Measurements from ENCODE around the gene AZIN2. TPM values are rescaled to one million over a fixed set of nuclear protein-coding genes. Genes with fewer than 3 reads are reported as not detected.
A peak's percentile ranks its signal among the peaks of the same experiment; 100 is the strongest.
"Not testable (repeated sequence)": the region's sequence is repeated elsewhere in the genome, so short reads cannot be mapped to it uniquely, and the experiment has no call there.

The AZIN2 gene
- total RNA-seq, 1 experiment from 2014 or later, result 2.3 TPM

DNA sequence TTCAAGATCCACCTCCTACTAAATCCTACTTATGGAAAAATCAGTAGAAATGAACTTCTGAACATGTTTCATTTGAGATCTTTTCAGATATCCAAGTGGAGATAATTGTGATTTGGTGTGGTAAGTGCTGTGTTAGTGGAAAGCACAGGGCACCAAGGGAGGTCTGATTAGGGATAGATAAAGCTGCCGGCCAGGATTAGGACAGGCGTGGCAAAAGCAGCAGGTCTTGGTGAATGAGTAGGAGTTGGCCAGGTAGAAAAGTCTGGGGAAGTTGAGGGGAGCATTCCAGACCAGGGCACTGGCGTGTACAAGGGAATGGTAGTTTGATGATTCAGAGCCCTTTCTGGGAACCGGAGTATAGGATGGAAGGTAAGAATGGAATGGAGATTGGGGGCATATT lies 47.8 kb downstream of the AZIN2 start:
- Histone ChIP-seq H3K27me3 (no peaks in the 10 kb centered on the region), H3K9me3 (no peaks in the 10 kb centered on the region), H3K36me3 (no peaks in the 10 kb centered on the region), H3K4me3 (no peak overlapping the region)
- no peak for DNase-seq

- Histone ChIP-seq H3K36me3 (no peaks in the 10 kb centered on the region), H3K27me3 (no peaks in the 10 kb centered on the region), H3K4me3 (no peak overlapping the region), H3K9me3 (no peaks in the 10 kb centered on the region)
- no peak for DNase-seq
Observed at GRCh38 chr1:33130297-33130696, 49.3 kb downstream of the AZIN2 start.

DNA sequence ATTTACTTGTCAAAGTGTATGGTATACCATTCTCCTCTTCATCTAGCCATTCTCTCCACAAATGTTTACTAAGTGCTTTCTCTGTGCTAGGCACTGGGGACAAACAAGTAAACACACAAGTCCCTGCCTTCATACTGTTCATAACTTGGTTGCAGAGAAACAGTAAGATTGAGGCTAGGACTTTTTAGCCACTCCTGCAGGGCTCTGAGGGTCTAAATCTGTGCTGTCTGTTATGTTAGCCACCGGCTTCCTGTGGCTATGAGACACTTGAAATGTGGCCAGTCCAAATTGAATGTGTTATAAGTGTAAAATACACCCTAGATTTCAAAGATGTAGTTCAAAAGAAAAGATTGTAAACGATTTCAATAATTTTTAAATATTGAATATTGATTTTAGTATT lies 50.2 kb downstream of the AZIN2 start:
- H3K36me3 ChIP-seq, result no peaks in the 10 kb centered on the region
- H3K4me3 ChIP-seq, result no peak overlapping the region
- H3K9me3 ChIP-seq, result no peaks in the 10 kb centered on the region
- no peak for DNase-seq
- H3K27me3 ChIP-seq, result no peaks in the 10 kb centered on the region

DNA sequence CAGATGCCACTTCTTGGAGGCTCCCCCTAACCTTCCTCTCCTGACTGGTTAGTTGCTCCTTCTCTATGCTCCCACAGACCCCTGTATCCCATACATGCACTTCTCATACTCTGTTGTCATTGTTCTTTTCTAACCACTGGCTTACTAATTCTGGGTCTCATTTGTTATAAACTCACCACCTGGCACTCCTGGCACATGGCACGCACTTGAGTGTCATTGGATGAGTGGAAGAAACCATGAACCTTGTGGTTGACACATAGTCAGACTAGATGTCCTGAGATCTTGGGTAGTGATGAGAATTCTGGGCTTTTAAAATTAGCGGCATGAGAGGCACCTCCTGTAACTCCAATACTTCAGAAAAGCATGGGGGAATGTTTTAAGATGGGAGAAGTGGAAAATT lies 51.6 kb downstream of the AZIN2 start:
- Histone ChIP-seq H3K4me3 (no peak overlapping the region), H3K36me3 (no peaks in the 10 kb centered on the region), H3K9me3 (no peaks in the 10 kb centered on the region), H3K27me3 (no peaks in the 10 kb centered on the region)
- DNase-seq, result no peak

DNA sequence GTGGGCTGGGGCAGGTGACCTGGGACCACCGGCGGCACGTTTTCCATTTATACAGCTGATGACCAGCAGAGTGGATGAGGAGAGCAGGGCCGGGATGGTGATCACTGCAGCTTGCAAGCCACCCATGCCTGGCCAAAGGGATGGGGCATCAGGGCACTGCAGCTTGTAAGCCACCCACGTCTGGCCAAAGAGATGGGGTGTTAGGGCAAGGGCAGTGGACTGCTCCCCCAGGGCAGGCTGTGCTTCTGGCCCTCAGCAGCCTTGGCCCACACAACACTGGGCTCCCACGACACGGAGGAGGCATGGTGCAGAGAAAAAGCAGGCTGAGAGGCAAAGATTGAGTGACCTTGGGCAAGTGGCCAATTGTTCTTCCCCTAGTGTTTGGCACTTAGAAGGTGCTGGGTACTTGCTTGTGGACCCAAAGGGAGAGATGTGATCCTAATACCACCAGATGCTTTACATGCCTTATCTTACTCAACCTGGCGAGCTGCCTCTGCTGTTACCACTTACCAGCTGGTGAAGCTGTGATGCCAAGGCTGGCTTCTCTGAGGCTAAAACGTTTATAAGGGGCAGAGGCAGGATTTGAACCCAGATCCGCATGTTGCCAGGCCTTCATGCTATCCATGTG lies 52.6 kb downstream of the AZIN2 start:
- Histone ChIP-seq H3K9me3 (no peaks in the 10 kb centered on the region), H3K27me3 (no peaks in the 10 kb centered on the region), H3K36me3 (no peaks in the 10 kb centered on the region), H3K4me3 (no peak overlapping the region)
- no peak for DNase-seq

GRCh38 chr1:33136041-33136440 lies 55.1 kb downstream of the AZIN2 start:
- H3K36me3 ChIP-seq, DNase-seq, H3K4me3 ChIP-seq, H3K27me3 ChIP-seq, H3K9me3 ChIP-seq: not testable (repeated sequence)

- no peaks in the 10 kb centered on the region for H3K27me3 ChIP-seq
- no peaks in the 10 kb centered on the region for H3K36me3 ChIP-seq
- no peak for DNase-seq
- no peaks in the 10 kb centered on the region for H3K9me3 ChIP-seq
- H3K4me3 ChIP-seq, result no peak overlapping the region
Observed at GRCh38 chr1:33137800-33138199, 56.8 kb downstream of the AZIN2 start.

DNA sequence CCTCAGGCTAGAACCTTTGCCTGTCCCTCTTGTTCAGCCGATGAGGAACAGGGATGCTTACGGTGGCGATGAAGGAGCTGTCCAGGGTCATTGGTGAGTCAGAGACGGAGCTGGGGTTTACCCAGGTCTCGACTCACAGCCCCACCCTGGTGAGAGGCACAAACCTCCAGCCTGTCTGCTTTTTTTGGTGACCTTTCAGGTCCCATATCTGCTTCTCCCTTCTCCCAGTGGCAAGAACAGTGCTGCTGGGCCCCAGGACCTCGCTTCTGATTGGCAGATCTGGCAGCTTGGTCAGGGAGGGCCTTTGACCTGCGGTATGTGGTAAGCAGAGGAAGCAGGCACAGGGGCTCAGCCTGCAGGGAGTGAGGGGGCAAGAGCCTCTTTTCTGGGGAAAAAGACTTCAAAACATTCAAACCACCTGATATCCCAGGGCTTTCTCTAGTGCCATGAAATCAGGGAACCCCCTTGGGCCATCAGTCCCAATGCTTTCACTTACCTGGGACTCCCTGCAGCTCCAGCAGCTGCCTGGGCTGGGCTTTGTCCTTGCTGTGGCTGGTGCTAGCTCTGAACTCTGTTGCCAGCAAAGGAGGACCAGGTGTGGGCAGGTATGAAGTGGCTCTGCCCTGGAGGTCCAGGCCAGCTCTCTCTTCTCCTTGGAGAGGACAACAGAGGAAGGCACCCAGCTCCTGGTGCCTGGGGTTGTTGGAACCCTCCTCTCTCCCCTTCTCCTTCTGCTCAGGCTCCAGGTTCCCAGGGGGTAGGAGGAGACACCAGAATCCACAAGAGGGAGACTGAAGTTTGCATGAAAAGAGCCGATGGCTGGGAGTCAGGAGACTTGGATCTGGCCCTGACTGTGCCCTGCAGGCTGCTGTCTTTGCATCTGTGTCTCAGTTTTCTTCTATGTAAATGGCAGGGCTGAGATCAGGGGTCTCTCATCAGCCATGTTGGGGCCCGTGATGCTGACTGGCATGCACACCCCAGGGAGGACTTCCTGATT lies 59.5 kb downstream of the AZIN2 start:
- Histone ChIP-seq H3K4me3 (no peak overlapping the region), H3K36me3 (no peaks in the 10 kb centered on the region), H3K27me3 (no peaks in the 10 kb centered on the region), H3K9me3 (no peaks in the 10 kb centered on the region)
- DNase-seq, result no peak

GRCh38 chr1:33141216-33141615 lies 60.3 kb downstream of the AZIN2 start:
- no peak overlapping the region for H3K4me3 ChIP-seq
- DNase-seq, result no peak
- H3K36me3 ChIP-seq, result no peaks in the 10 kb centered on the region
- H3K27me3 ChIP-seq, result no peaks in the 10 kb centered on the region
- H3K9me3 ChIP-seq, result no peaks in the 10 kb centered on the region

DNA sequence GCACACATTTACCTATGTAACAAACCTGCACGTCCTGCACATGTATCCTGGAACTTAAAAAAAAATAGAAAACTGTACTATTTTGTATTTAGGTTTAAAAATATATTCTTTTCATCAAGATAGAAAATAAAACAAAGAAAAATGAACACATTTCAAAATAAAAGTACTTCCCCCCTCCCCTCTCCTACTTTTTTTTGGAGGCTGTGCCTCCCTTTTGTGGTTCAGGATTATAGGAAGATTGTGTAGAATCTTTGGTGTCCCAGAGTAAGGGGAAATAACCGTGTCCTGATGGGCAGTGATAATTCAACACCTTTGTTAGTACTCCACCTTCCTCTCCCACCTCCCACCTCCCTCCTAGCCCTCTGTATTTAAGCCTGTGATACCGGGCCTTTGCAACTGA lies 60.8 kb downstream of the AZIN2 start:
- H3K27me3 ChIP-seq, result no peaks in the 10 kb centered on the region
- H3K9me3 ChIP-seq, result no peaks in the 10 kb centered on the region
- no peaks in the 10 kb centered on the region for H3K36me3 ChIP-seq
- H3K4me3 ChIP-seq, result no peak overlapping the region
- no peak for DNase-seq

DNA sequence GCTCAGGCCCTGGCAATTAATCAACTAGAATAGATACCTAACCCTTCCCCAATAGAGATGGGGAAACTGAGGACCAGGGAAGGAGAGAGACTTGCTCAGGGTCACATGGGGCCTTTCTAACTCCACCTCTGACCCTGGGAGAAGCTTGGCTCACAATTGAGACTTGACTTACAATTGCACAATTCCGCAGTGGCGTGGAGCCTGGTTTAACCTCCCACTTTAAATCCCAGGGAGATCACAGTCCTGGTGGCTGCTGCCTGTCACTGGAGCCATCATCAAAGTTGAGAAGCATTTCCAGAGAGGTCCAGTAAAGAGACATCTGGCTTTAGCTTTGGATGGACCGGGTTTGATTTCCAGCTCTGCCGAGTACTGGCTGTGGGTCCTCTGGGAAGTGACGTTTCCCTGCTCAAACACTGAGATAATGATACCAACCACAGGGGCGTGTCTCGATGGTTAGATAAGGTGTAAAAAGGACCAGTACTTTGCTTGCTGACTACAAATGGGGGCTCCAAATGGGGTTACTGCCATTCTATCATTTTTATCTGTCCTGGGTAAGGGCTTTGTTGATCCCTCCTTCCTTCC lies 61.6 kb downstream of the AZIN2 start:
- H3K9me3 ChIP-seq, result no peaks in the 10 kb centered on the region
- no peaks in the 10 kb centered on the region for H3K36me3 ChIP-seq
- no peak for DNase-seq
- H3K4me3 ChIP-seq, result no peak overlapping the region
- no peaks in the 10 kb centered on the region for H3K27me3 ChIP-seq

DNA sequence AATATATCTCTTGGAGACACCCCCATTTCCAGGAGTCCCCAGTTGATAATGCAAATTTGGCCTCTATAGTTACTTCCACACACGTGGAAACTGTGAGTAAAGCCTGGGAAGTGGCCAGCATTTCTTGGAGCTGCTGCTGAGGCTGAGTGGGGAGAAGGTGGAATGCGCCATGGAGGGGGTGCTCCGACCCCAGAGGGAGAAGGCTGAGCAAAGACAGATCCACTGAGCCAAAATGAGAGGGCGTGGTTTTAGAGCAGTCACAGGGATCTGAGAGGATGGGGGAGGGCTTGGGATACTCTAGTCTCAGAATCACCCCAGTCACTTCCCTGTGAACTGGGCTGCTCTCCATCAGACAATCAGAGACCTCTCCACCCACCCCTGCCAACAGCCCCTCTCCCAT lies 62.2 kb downstream of the AZIN2 start:
- Histone ChIP-seq H3K9me3 (no peaks in the 10 kb centered on the region), H3K27me3 (no peaks in the 10 kb centered on the region), H3K4me3 (no peak overlapping the region), H3K36me3 (no peaks in the 10 kb centered on the region)
- peak; percentile 13 for DNase-seq

DNA sequence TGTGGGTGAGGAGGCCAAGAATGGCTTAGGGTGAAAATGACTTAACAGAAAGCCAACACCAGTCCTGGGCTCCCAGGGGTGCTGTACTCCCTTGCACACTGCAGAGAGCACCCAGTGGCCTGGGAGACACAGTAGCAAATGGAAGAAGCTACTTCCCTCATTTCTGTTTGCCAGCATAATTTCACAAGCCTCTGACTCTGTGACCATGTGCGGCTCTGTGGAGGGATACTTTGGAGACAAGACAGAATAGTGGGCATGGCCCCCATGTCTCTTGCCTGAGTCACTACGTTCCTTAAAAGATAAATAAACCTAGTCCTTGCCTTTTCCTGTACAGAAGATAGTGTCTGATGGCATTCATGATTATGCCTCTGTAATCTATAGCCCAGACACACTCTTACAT lies 62.7 kb downstream of the AZIN2 start:
- H3K27me3 ChIP-seq, result no peaks in the 10 kb centered on the region
- no peaks in the 10 kb centered on the region for H3K36me3 ChIP-seq
- peak; percentile 26 for DNase-seq
- H3K9me3 ChIP-seq, result no peaks in the 10 kb centered on the region
- no peak overlapping the region for H3K4me3 ChIP-seq

- H3K4me3 ChIP-seq, result no peak overlapping the region
- H3K9me3 ChIP-seq, result no peaks in the 10 kb centered on the region
- DNase-seq, result no peak
- H3K36me3 ChIP-seq, result no peaks in the 10 kb centered on the region
- no peaks in the 10 kb centered on the region for H3K27me3 ChIP-seq
Observed at GRCh38 chr1:33146003-33146402, 65.0 kb downstream of the AZIN2 start.

DNA sequence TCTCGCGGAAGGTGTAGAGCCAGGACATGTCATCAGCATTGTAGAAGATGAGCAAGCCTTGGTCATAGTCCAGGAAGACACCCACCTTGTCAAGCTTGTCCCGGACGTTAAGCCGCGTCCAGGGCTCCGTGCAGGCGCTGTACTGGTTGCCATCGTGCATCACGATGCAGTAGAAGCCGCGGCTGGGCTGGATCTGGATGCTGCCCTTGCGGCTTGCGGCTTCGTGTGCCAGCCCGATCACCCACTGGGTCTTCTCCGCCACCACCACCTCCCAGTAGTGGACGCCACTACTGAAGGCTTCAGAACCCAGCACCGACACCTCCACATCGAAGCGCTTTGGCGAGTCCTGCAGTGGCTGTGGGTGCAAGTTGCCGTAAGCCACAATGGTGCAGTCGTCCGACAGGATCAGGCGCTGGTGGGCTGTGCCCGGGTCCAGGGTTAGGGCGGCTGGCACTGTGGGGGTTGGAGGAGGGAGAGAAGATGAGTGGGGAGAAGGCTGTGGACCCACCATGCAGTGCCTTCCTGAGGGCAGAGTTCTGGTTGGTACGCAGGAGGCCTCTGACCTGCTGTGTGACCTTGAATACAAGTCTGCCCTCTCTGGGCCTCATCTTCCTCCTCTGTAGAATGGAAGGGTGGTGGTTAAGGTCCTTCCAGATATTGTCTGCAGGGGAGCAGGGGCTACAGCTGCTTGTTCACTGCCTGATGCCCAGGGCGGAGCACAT lies 66.5 kb downstream of the AZIN2 start:
- H3K4me3 ChIP-seq, result no peak overlapping the region
- no peak for DNase-seq
- no peaks in the 10 kb centered on the region for H3K9me3 ChIP-seq
- H3K27me3 ChIP-seq, result no peaks in the 10 kb centered on the region
- no peaks in the 10 kb centered on the region for H3K36me3 ChIP-seq

GRCh38 chr1:33147997-33148314 lies 67.0 kb downstream of the AZIN2 start:
- no peak for DNase-seq
- no peaks in the 10 kb centered on the region for H3K9me3 ChIP-seq
- no peaks in the 10 kb centered on the region for H3K27me3 ChIP-seq
- H3K4me3 ChIP-seq, result no peak overlapping the region
- H3K36me3 ChIP-seq, result no peaks in the 10 kb centered on the region

DNA sequence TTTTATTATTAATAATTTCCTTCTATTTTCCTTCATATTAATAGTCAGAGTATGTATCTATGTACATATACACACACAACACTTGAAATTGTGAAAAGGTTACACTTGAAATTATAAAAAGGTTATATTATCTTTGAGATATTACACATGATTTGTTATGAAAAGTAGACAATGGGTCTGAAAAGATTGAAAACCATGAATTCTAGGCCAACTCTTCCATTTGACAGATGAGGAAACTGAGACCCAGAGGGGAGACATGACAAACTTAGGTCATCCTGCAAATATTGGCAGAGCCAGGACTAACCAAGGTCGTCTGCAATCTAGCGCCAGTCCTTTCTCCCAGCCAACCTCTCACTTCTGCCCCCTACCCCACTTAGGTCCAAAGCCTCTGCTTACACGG lies 67.7 kb downstream of the AZIN2 start:
- Histone ChIP-seq H3K36me3 (no peaks in the 10 kb centered on the region), H3K9me3 (no peaks in the 10 kb centered on the region), H3K27me3 (no peaks in the 10 kb centered on the region), H3K4me3 (no peak overlapping the region)
- no peak for DNase-seq
